GM12878 (cell line): Measurements from ENCODE around the gene HESX1. TPM values are rescaled to one million over a fixed set of nuclear protein-coding genes. Genes with fewer than 3 reads are reported as not detected.

Experiments
- ATAC-seq: fragments of 200-7000 bp; cut with Tn5 transposase; 3 replicates; pipeline ENCODE4 v1.9.1; 2020; ENCODE audit warnings: mild to moderate bottlenecking, moderate library complexity
- BruUV-seq: library from RNA; stranded (reverse); fragments of 400-500 nt; replicated peaks from 2 replicates; lab custom pipeline; 2021; lab: Mats Ljungman, UMichigan
- CTCF ChIA-PET: fragments of 300-600 bp; sonication (Branson Sonifier 250); formaldehyde crosslinking; extraction: SDS; loops from one replicate; lab custom pipeline; 2021; ENCODE audit warnings: inconsistent platforms; lab: Yijun Ruan, JAX
- POLR2A ChIA-PET: fragments of 350-600 bp; formaldehyde crosslinking; extraction: SDS; loops from one replicate; lab custom pipeline; 2021; ENCODE audit warnings: inconsistent platforms; lab: Charles Lee
- RAD21 ChIA-PET: fragments of 300-600 bp; sonication (Branson Sonifier 250); formaldehyde crosslinking; loops from one replicate; lab custom pipeline; 2023; ENCODE audit warnings: antibody characterized with exemption; ENCODE audit not compliant: unreplicated experiment; lab: Charles Lee
- SMC1A ChIA-PET: fragments of 300-600 bp; sonication (Branson Sonifier 250); formaldehyde crosslinking; loops from one replicate; lab custom pipeline; 2023; ENCODE audit not compliant: unreplicated experiment, uncharacterized antibody; lab: Charles Lee
- DNase-seq: peaks from one replicate; pipeline ENCODE4 v3.0.0-alpha.2; 2011; ENCODE audit warnings: low read depth, low spot score
- FAIRE-seq: peaks from 3 replicates; lab custom pipeline; 2011; peaks lifted over from hg19 to GRCh38; lab: Jason Lieb, UNC
- H2AFZ ChIP-seq: 2 replicates; pipeline ENCODE4 v1.6.0; 2011; ENCODE audit warnings: low read depth, low read length, control low read depth; ENCODE audit not compliant: control insufficient read depth
- H3K27ac ChIP-seq: 2 replicates; pipeline ENCODE4 v1.5.1; 2011; ENCODE audit warnings: control low read depth; ENCODE audit not compliant: control insufficient read depth, insufficient read depth
- H3K27me3 ChIP-seq, 2 experiments: replicated peaks in 1 of 2; 2 replicates each; pipeline versions ENCODE4 v1.6.0 to v1.6.1; 2011; ENCODE audit warnings: low read length in 1 of 2; ENCODE audit not compliant: control insufficient read depth in 2 of 2, insufficient read depth in 2 of 2
- H3K36me3 ChIP-seq, 2 experiments: 2 replicates each; pipeline ENCODE4 v1.5.1; 2011; ENCODE audit warnings: low read length in 1 of 2; ENCODE audit not compliant: control insufficient read depth in 2 of 2, insufficient read depth in 2 of 2
- H3K4me1 ChIP-seq: 2 replicates; pipeline ENCODE4 v1.6.1; 2011; ENCODE audit warnings: mild to moderate bottlenecking, low read length, moderate library complexity, mixed read lengths; ENCODE audit not compliant: control insufficient read depth, insufficient read depth
- H3K4me2 ChIP-seq: 2 replicates; pipeline ENCODE4 v1.6.0; 2011; ENCODE audit warnings: control low read depth; ENCODE audit not compliant: control insufficient read depth, insufficient read depth
- H3K4me3 ChIP-seq: fragments of 200-600 bp; sonication (generic); 2 replicates; pipeline ENCODE4 v1.5.1; 2016
- H3K79me2 ChIP-seq: 2 replicates; pipeline ENCODE4 v1.6.0; 2011; ENCODE audit warnings: low read length; ENCODE audit not compliant: control insufficient read depth, insufficient read depth
- H3K9ac ChIP-seq: 2 replicates; pipeline ENCODE4 v1.8.0; 2011; ENCODE audit warnings: low read length, control low read depth, mixed read lengths; ENCODE audit not compliant: control insufficient read depth, insufficient read depth
- H3K9me3 ChIP-seq: replicated peaks from 3 replicates; pipeline ENCODE4 v1.5.1; 2011; ENCODE audit warnings: mild to moderate bottlenecking, low read length; ENCODE audit not compliant: control insufficient read depth, insufficient read depth
- H4K20me1 ChIP-seq: 2 replicates; pipeline ENCODE4 v1.6.0; 2011; ENCODE audit not compliant: control insufficient read depth, insufficient read depth
- JUNB ChIP-seq: IDR thresholded peaks from 2 replicates; pipeline ENCODE4 v1.6.1; 2016; ENCODE audit warnings: antibody characterized with exemption, mild to moderate bottlenecking
- WGBS: methylation state at CpG from one replicate; pipeline ENCODE4 v1.1.6; 2016; ENCODE audit warnings: low lambda C conversion rate; ENCODE audit not compliant: insufficient replicate concordance, insufficient coverage; ENCODE audit errors: missing lambda C conversion rate; 5-methylcytosine and 5-hydroxymethylcytosine counted together
- in situ Hi-C: fragments of 300-500 bp; cut with MboI; formaldehyde crosslinking; loops from 9 replicates; pipeline ENCODE4 v1.14.3; 2018; ENCODE audit warnings: mixed read lengths
- intact Hi-C: fragments of 100-400 bp; cut with micrococcal nuclease; formaldehyde crosslinking; loops from one replicate; pipeline ENCODE4 v1.14.2; 2022; ENCODE audit not compliant: unreplicated experiment
- polyA plus RNA-seq, 11 experiments: library from polyadenylated mRNA; depleted of rRNA in 4 of 11; unstranded in 6 of 11; stranded (reverse) in 5 of 11; fragments of >200 nt; fragmentation: Nextera tagmentation in 4 of 11; fragmentation: Illumina TruSeq in 1 of 11; extraction: Ambion mirVana in 4 of 11; extraction: Trizol in 1 of 11; gene quantifications; 1 replicate in 1 of 11; 2 replicates in 10 of 11; pipeline versions ENCODE4 v1.2.1 to v1.2.3, GENCODE V29; 2011 to 2016; ENCODE audit warnings: inconsistent platforms in 2 of 11, missing spikeins in 2 of 11, low read depth in 1 of 11
- total RNA-seq, 4 experiments: library from RNA; depleted of rRNA in 3 of 4; stranded (reverse); fragments of >200 nt in 3 of 4; fragmentation: Illumina TruSeq in 1 of 4; extraction: Trizol in 1 of 4; gene quantifications; 2 replicates each; pipeline versions ENCODE4 v1.2.1 to v1.2.3, GENCODE V29; 2013 to 2021
- TF ChIP-seq, protein P1 (sequence below): IDR thresholded peaks from 2 replicates; pipeline ENCODE4 v1.6.1; 2012; ENCODE audit warnings: low read length, inconsistent platforms
- TF ChIP-seq, protein P2 (sequence below): fragments of 450-650 bp; conservative IDR thresholded peaks from 2 replicates; pipeline ENCODE4 v1.6.1; 2017; ENCODE audit warnings: mild to moderate bottlenecking, moderate library complexity

Gene HESX1
- total and polyA plus RNA-seq, 10 of the 15 experiments (the other 5 are each of a cell fraction or from before 2014, with no cell fraction given): 2.5 to 5.9 (median 4.3) TPM

DNA sequence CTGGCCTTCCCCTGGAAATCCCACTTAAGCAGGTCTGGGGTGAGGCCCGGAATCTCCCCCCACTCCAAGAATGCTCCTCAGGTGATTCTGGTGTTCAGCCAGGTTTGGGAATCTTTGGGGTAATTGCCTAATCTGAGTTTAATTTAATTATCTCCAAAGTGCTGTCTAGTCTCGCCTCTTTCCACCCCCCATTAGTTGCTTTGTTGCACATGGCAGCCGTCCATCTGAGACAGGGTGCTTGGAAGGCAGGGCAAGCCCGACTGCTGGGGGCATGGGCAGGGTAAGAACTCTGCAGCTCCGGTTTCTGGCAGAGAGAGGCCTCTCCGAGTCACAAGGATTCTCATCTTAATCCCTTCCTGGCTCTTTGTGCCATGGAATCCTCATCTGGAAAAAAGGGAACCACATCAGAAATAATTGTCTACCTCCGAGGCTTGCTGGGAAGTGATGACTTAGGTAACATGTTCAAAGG is 49.6 kb downstream of the HESX1 start:
- Histone ChIP-seq H3K4me3 (no peak overlapping the region), H3K36me3 (no peaks in the 10 kb centered on the region), H3K4me2 (no peak overlapping the region), H3K9ac (no peak overlapping the region), H3K27me3 (peaks cover 0 to 2% of the 10 kb centered on the region in 2 experiments; a peak in 2 of 4 replicates), H3K27ac (no peak overlapping the region), H4K20me1 (no peaks in the 10 kb centered on the region), H3K9me3 (no peaks in the 10 kb centered on the region), H2AFZ (no peak overlapping the region), H3K4me1 (no peaks in the 10 kb centered on the region), H3K79me2 (no peaks in the 10 kb centered on the region)
- ChIA-PET CTCF (no interaction called here), POLR2A (no interaction called here), RAD21 (no interaction called here), SMC1A (no interaction called here)
- no peak for FAIRE-seq
- in situ Hi-C loops: no loop called here
- WGBS: 13% methylated on average over 7 of the region's 7 CpGs
- ATAC-seq: no peak
- intact Hi-C loops: no loop called here
- BruUV-seq: no TSS peak
- no peak for DNase-seq
- TF ChIP-seq JUNB: no peak
- TF ChIP-seq, protein P1, sequence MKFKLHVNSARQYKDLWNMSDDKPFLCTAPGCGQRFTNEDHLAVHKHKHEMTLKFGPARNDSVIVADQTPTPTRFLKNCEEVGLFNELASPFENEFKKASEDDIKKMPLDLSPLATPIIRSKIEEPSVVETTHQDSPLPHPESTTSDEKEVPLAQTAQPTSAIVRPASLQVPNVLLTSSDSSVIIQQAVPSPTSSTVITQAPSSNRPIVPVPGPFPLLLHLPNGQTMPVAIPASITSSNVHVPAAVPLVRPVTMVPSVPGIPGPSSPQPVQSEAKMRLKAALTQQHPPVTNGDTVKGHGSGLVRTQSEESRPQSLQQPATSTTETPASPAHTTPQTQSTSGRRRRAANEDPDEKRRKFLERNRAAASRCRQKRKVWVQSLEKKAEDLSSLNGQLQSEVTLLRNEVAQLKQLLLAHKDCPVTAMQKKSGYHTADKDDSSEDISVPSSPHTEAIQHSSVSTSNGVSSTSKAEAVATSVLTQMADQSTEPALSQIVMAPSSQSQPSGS: no peak
- TF ChIP-seq, protein P2, sequence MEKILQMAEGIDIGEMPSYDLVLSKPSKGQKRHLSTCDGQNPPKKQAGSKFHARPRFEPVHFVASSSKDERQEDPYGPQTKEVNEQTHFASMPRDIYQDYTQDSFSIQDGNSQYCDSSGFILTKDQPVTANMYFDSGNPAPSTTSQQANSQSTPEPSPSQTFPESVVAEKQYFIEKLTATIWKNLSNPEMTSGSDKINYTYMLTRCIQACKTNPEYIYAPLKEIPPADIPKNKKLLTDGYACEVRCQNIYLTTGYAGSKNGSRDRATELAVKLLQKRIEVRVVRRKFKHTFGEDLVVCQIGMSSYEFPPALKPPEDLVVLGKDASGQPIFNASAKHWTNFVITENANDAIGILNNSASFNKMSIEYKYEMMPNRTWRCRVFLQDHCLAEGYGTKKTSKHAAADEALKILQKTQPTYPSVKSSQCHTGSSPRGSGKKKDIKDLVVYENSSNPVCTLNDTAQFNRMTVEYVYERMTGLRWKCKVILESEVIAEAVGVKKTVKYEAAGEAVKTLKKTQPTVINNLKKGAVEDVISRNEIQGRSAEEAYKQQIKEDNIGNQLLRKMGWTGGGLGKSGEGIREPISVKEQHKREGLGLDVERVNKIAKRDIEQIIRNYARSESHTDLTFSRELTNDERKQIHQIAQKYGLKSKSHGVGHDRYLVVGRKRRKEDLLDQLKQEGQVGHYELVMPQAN: no peak

Other genes starting within 250 kb of the HESX1 start
- gene SPATA12, start 139.3 kb downstream of the HESX1 start, total RNA-seq (2014; rRNA removed): 0.34 and 0.82 TPM in 2 replicates
- gene SPATA12, start 139.3 kb downstream of the HESX1 start, total RNA-seq (2014; rRNA removed; fragmentation: Illumina TruSeq; extraction: Trizol): 0.36 and 0.46 TPM in 2 replicates
- gene SPATA12, start 139.3 kb downstream of the HESX1 start, total RNA-seq (2021): 0.29 and 0.38 TPM in 2 replicates
- 0.03 TPM in 1 of 2 replicates, not detected in the other for gene SPATA12, start 139.3 kb downstream of the HESX1 start, polyA plus RNA-seq (2011; rRNA removed)
- gene SPATA12, start 139.3 kb downstream of the HESX1 start, polyA plus RNA-seq (2014; fragmentation: Illumina TruSeq; extraction: Trizol): 0.44 and 0.82 TPM in 2 replicates
- under 1 TPM; 0.51 to 0.69 TPM for gene SPATA12, start 139.3 kb downstream of the HESX1 start, polyA plus RNA-seq (2014; fragmentation: Nextera tagmentation; extraction: Ambion mirVana)
- gene SPATA12, start 139.3 kb downstream of the HESX1 start, polyA plus RNA-seq (2014; rRNA removed): 0.61 and 0.70 TPM in 2 replicates
- gene SPATA12, start 139.3 kb downstream of the HESX1 start, polyA plus RNA-seq (2016; fragmentation: Nextera tagmentation; extraction: Ambion mirVana): under 1 TPM; 0.25 to 0.32 TPM
- 0.05 and 0.06 TPM in 2 replicates for gene IL17RD, start 34.6 kb downstream of the HESX1 start, total RNA-seq (2014; rRNA removed)
- gene IL17RD, start 34.6 kb downstream of the HESX1 start, total RNA-seq (2014; rRNA removed; fragmentation: Illumina TruSeq; extraction: Trizol): not detected in 2 replicates
- 0.05 and 0.08 TPM in 2 replicates for gene IL17RD, start 34.6 kb downstream of the HESX1 start, total RNA-seq (2021)
- gene IL17RD, start 34.6 kb downstream of the HESX1 start, polyA plus RNA-seq (2011; rRNA removed): 0.04 TPM in 1 of 2 replicates, not detected in the other
- gene IL17RD, start 34.6 kb downstream of the HESX1 start, polyA plus RNA-seq (2014; fragmentation: Illumina TruSeq; extraction: Trizol): 0.07 TPM in 1 of 2 replicates, not detected in the other
- gene IL17RD, start 34.6 kb downstream of the HESX1 start, polyA plus RNA-seq (2014; fragmentation: Nextera tagmentation; extraction: Ambion mirVana): not detected
- gene IL17RD, start 34.6 kb downstream of the HESX1 start, polyA plus RNA-seq (2014; rRNA removed): 0.01 and 0.03 TPM in 2 replicates
- under 1 TPM; 0.03 to 0.04 TPM for gene IL17RD, start 34.6 kb downstream of the HESX1 start, polyA plus RNA-seq (2016; fragmentation: Nextera tagmentation; extraction: Ambion mirVana)
- gene APPL1, start 27.8 kb upstream of the HESX1 start, total RNA-seq (2014; rRNA removed): 56.5 and 66.2 TPM in 2 replicates
- 46.5 and 46.7 TPM in 2 replicates for gene APPL1, start 27.8 kb upstream of the HESX1 start, total RNA-seq (2014; rRNA removed; fragmentation: Illumina TruSeq; extraction: Trizol)
- gene APPL1, start 27.8 kb upstream of the HESX1 start, total RNA-seq (2021): 35.2 and 39.5 TPM in 2 replicates
- gene APPL1, start 27.8 kb upstream of the HESX1 start, polyA plus RNA-seq (2011; rRNA removed): 40.9 and 66.4 TPM in 2 replicates
- 38.3 and 44.0 TPM in 2 replicates for gene APPL1, start 27.8 kb upstream of the HESX1 start, polyA plus RNA-seq (2014; fragmentation: Illumina TruSeq; extraction: Trizol)
- gene APPL1, start 27.8 kb upstream of the HESX1 start, polyA plus RNA-seq (2014; fragmentation: Nextera tagmentation; extraction: Ambion mirVana): 10 to 100 TPM; 15.0 to 16.6 TPM
- gene APPL1, start 27.8 kb upstream of the HESX1 start, polyA plus RNA-seq (2014; rRNA removed): 23.1 and 26.0 TPM in 2 replicates
- gene APPL1, start 27.8 kb upstream of the HESX1 start, polyA plus RNA-seq (2016; fragmentation: Nextera tagmentation; extraction: Ambion mirVana): 10 to 100 TPM; 73.4 to 77.6 TPM
- 0.05 TPM in 1 of 2 replicates, not detected in the other for gene ASB14, start 92.7 kb upstream of the HESX1 start, total RNA-seq (2014; rRNA removed)
- not detected in 2 replicates for gene ASB14, start 92.7 kb upstream of the HESX1 start, total RNA-seq (2014; rRNA removed; fragmentation: Illumina TruSeq; extraction: Trizol)
- gene ASB14, start 92.7 kb upstream of the HESX1 start, total RNA-seq (2021): not detected in 2 replicates
- 0.04 TPM in 1 of 2 replicates, not detected in the other for gene ASB14, start 92.7 kb upstream of the HESX1 start, polyA plus RNA-seq (2011; rRNA removed)
- gene ASB14, start 92.7 kb upstream of the HESX1 start, polyA plus RNA-seq (2014; fragmentation: Illumina TruSeq; extraction: Trizol): not detected in 2 replicates
- under 1 TPM; 0.18 to 0.63 TPM for gene ASB14, start 92.7 kb upstream of the HESX1 start, polyA plus RNA-seq (2014; fragmentation: Nextera tagmentation; extraction: Ambion mirVana)
- gene ASB14, start 92.7 kb upstream of the HESX1 start, polyA plus RNA-seq (2014; rRNA removed): not detected in 2 replicates
- gene ASB14, start 92.7 kb upstream of the HESX1 start, polyA plus RNA-seq (2016; fragmentation: Nextera tagmentation; extraction: Ambion mirVana): under 1 TPM; 0.18 to 0.23 TPM